ENCODE measurements around the gene ESYT1. TPM values are rescaled to one million over a fixed set of nuclear protein-coding genes. Genes with fewer than 3 reads are reported as not detected.

ESYT1 gene
- total and polyA plus RNA-seq, 2 donors (not counting 3 experiments of a cell fraction or from before 2014, with no cell fraction given): 161 to 234 TPM

GRCh38 chr12:56105609-56105902, 22.5 kb upstream of the ESYT1 start:
- dilution Hi-C loops (cut with MboI; ENCODE audit: extremely low pct_ligation_motif_present, low sequenced_read_pairs) (no loop called here), intact Hi-C loops (cut with micrococcal nuclease) (loop anchor here (1.0 to 2.0 kb wide), 2 partner anchors 276 to 367 kb away; partner anchors contain the start of gene DNAJC14)
- FAIRE-seq: no peak
- Histone ChIP-seq H3K4me2 (ENCODE audit: insufficient read depth, low read length) (peak overlapping the region; percentile 85), H3K9ac (replicated peaks; ENCODE audit: extremely low read depth, insufficient read depth, low read length) (peak overlapping the region; percentile 70), H3K4me3 (replicated peaks in 1 of 3; ENCODE audit: insufficient read depth in 1 of 3, low read depth in 1 of 3, low read length in 3 of 3) (peak overlapping the region; percentile 49 to 85 (median 68)), H3K9me3 (replicated peaks; ENCODE audit: control insufficient read depth, insufficient read depth, low read length) (no peaks in the 10 kb centered on the region), H3K27ac (ENCODE audit: insufficient read depth, low read depth, low read length) (no peak overlapping the region), H3K36me3 (ENCODE audit: control insufficient read depth in 2 of 2, extremely low read depth in 1 of 2, insufficient read depth in 2 of 2, low read length in 2 of 2) (peaks cover 16 to 18% of the 10 kb centered on the region in 2 experiments), H2AFZ (ENCODE audit: low read depth, low read length) (no peak overlapping the region), H3K79me2 (ENCODE audit: control insufficient read depth, insufficient read depth, low read length) (peaks cover 35% of the 10 kb centered on the region), H3K27me3 (ENCODE audit: control insufficient read depth in 2 of 2, insufficient read depth in 2 of 2, low read length in 2 of 2) (peaks cover 0 to 6% of the 10 kb centered on the region in 2 experiments), H3K9me1 (replicated peaks; ENCODE audit: control insufficient read depth, extremely low read depth, insufficient read depth, low read length) (no peaks in the 10 kb centered on the region), H3K4me1 (ENCODE audit: control insufficient read depth, extremely low read depth, insufficient read depth, low read length) (peaks cover 20% of the 10 kb centered on the region), H4K20me1 (replicated peaks; ENCODE audit: control insufficient read depth, extremely low read depth, insufficient read depth, low read length) (no peaks in the 10 kb centered on the region)
- TF ChIP-seq EZH2 (IDR thresholded peaks at IDR 0.05; ENCODE audit: borderline replicate concordance, low read depth, low read length, severe bottlenecking) (no peak), MYC (IDR thresholded peaks at IDR 0.05; ENCODE audit: low read depth, low read length) (no peak)
- POLR2A ChIA-PET: interaction anchor here (0.6 to 3.3 kb wide), 2 partner anchors 11 to 282 kb away, joined by 3 to 37 read pairs; partner anchors contain the start of genes RPL41 and ZC3H10
- CTCF ChIA-PET: interaction anchor here (0.8 to 5.3 kb wide), 8 partner anchors 10 to 366 kb away, joined by 3 to 59 read pairs (median 16); partner anchors contain the start of genes ERBB3 and ZC3H10
- DNase-seq (ENCODE audit: low read depth, low spot score): no peak
- BruUV-seq (replicated peaks): no TSS peak

GRCh38 chr12:56107242-56107641, 20.8 kb upstream of the ESYT1 start:
- Histone ChIP-seq H3K9me1 (replicated peaks; ENCODE audit: control insufficient read depth, extremely low read depth, insufficient read depth, low read length) (no peaks in the 10 kb centered on the region), H3K4me3 (replicated peaks in 1 of 3; ENCODE audit: insufficient read depth in 1 of 3, low read depth in 1 of 3, low read length in 3 of 3) (no peak overlapping the region), H3K27me3 (ENCODE audit: control insufficient read depth in 2 of 2, insufficient read depth in 2 of 2, low read length in 2 of 2) (peaks cover 0 to under 1% of the 10 kb centered on the region in 2 experiments), H3K4me1 (ENCODE audit: control insufficient read depth, extremely low read depth, insufficient read depth, low read length) (peaks cover 20% of the 10 kb centered on the region), H3K9me3 (replicated peaks; ENCODE audit: control insufficient read depth, insufficient read depth, low read length) (no peaks in the 10 kb centered on the region), H3K27ac (ENCODE audit: insufficient read depth, low read depth, low read length) (no peak overlapping the region), H2AFZ (ENCODE audit: low read depth, low read length) (no peak overlapping the region), H4K20me1 (replicated peaks; ENCODE audit: control insufficient read depth, extremely low read depth, insufficient read depth, low read length) (no peaks in the 10 kb centered on the region), H3K79me2 (ENCODE audit: control insufficient read depth, insufficient read depth, low read length) (peaks cover 35% of the 10 kb centered on the region), H3K9ac (replicated peaks; ENCODE audit: extremely low read depth, insufficient read depth, low read length) (no peak overlapping the region), H3K4me2 (ENCODE audit: insufficient read depth, low read length) (no peak overlapping the region), H3K36me3 (ENCODE audit: control insufficient read depth in 2 of 2, extremely low read depth in 1 of 2, insufficient read depth in 2 of 2, low read length in 2 of 2) (peaks cover 24 to 26% of the 10 kb centered on the region in 2 experiments)
- dilution Hi-C loops (cut with MboI; ENCODE audit: extremely low pct_ligation_motif_present, low sequenced_read_pairs) (no loop called here), intact Hi-C loops (cut with micrococcal nuclease) (no loop called here)
- CTCF ChIA-PET: interaction anchor here (1.2 kb wide), 1 partner anchor 368 kb away, joined by 4 read pairs; no protein-coding TSS in a partner anchor
- no TSS peak for BruUV-seq (replicated peaks)
- FAIRE-seq (no peak), DNase-seq (ENCODE audit: low read depth, low spot score) (no peak)
- TF ChIP-seq EZH2 (IDR thresholded peaks at IDR 0.05; ENCODE audit: borderline replicate concordance, low read depth, low read length, severe bottlenecking) (no peak), GATA2 (IDR thresholded peaks at IDR 0.05; ENCODE audit: insufficient read depth, insufficient read length, low read depth, low read length) (no peak), JUN (IDR thresholded peaks at IDR 0.05; ENCODE audit: borderline replicate concordance, insufficient read depth, insufficient read length, low read depth) (no peak), CTCF (IDR thresholded peaks at IDR 0.05; ENCODE audit: extremely low read depth in 1 of 2, insufficient read depth in 1 of 2, low read depth in 1 of 2, low read length in 2 of 2) (no peak), FOS (IDR thresholded peaks at IDR 0.05; ENCODE audit: borderline replicate concordance, insufficient read depth, low read length) (no peak), POLR2A (IDR thresholded peaks at IDR 0.05; ENCODE audit: low read depth, low read length) (no peak), POLR2AphosphoS5 (IDR thresholded peaks at IDR 0.05; ENCODE audit: insufficient read depth, low read depth, low read length) (no peak), MAX (IDR thresholded peaks at IDR 0.05; ENCODE audit: insufficient read depth, insufficient read length) (no peak), MYC (IDR thresholded peaks at IDR 0.05; ENCODE audit: low read depth, low read length) (no peak)
- POLR2A ChIA-PET: no interaction called here
